AG08396 (cell line): ENCODE results near the gene MIDN.

Experiments
- DNase-seq: peaks from one replicate; pipeline ENCODE4 v3.0.0; 2012; ENCODE audit warnings: low spot score, mixed read lengths

The MIDN gene

DNA sequence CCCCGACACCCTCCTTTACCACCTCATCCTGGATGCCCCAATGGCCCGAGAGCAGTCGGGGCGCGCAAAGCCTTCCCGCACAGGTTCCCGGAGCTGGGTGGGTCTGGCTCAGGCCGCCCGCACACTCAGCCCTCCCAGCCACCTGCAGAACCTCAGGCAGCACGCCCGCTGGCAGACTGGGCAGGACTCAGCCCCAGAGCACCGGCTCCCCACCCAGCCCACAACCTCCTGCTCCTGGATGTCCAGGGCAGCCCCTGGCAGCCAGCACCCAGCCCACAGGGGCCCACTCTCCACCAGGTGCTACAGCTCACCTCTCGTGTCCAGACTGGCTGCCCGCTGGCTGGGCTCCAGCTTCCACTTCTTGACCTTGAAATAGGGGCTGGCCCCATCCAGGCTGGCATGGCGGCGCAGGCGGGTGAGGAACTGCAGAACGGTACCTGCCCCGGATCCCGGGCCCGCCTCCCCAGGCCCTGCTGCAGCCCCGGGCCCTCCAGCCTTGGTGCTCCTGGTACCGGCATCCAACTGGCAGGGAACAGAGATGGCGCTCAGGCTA, 15.2 kb upstream of the MIDN start:
- no peak for DNase-seq

DNA sequence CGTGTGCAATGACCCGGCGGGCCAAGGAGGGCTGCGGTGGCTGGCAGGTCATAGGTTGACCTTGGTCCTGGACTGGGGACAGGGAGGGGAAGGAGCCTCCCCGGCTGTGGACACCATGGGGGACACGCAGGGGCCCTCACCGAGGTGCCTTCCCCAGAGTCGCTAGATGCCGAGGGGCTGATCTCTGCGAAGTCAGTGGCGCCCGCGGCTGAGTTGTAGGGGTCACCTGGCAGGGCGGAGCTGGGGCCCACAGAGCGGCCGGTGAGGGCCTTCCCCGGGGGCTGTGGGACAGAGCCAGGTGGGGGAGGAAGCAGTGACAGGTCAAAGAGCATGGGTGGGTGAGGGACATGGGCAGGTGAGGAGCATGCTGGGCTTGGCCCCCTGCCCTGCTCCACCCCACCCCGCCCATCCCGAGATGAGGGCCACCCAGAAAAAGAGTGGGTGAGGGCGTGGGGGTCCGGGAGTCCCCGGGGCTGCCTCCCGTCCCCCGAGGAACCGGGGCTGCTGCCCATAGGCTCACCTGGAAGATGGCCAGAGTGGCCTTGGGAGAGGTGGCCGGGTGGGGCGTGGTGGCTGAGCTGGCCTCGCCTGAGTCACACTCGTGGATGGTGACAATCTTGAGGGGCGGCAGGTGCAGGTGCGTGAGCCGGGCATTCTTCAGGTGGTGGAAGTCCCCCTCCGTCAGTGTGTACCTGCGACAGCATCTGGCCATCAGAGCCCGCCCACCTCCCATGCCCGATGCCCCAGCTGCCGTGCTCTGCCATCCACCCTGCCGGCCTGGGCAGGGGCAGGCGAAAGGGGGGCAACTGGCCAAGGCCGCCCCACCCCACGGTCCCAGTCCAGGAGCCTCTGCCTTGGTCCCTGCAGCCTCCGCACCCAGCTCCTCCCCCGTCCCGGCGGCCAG, 14.1 kb upstream of the MIDN start:
- DNase-seq = no peak

DNA sequence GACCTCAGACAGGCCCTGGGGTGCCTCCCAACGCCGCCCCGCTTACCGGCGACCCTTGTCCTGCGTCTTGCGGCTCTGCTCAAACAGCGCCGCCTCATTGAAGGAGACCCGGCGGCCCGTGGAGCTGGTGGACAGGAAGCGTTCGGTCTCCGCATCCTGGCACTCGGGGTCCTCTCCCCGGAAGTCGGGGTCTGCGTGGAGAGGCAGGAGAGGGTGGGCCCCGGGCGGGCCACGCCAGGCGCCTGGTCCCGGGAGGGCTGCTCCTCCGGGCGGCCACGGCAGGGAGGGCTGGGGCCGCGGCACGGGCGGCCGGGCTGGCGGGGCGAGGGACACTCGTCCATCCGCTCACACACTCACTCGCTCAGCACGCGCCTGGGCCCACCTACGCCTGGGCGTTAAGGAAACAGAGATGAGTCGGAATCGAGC, 13.4 kb upstream of the MIDN start:
- DNase-seq = no peak

DNA sequence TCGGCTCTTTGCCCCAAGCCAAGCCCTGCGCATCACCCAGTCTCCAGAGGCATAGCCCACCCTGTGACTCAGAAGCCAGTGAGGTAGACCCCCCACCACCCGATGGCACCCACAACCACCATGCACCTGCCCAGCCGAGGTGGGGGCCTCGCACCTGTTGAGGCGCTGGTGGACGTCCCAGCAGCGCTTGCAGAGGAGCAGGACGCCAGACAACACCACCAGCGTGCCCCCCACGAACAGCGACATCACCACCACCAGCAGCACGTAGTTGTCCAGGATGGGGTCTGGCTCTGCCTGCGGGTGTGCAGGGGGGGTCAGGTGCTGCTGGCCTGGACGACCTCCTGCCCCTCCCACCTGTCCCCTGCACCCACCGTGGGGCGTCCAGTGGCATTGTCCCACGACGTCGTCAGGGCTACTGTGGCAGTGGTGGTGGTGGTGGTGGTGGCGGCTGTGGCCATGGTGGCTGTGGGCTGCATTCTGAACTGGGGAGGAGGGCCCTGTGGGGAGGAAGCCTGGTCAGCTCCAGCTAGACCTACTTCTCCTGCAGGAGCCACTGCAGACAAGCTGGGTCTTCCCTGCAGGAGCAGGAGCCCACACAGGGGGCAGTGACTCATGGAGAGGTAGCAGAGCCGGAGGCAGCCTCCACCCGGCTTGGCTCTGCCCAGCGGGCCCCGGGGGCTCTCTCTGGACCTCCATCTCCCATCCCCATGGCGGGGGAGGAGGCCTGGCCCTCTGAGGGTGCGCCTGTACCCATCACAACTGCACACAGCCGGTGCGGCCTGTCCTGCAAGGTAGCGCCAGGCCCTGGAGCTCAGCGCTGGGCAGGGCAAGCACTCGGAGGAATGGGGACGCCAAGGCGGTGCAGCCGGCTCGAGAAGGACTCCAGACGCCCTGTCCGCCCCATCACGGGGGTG, 12.5 kb upstream of the MIDN start:
- no peak for DNase-seq

DNA sequence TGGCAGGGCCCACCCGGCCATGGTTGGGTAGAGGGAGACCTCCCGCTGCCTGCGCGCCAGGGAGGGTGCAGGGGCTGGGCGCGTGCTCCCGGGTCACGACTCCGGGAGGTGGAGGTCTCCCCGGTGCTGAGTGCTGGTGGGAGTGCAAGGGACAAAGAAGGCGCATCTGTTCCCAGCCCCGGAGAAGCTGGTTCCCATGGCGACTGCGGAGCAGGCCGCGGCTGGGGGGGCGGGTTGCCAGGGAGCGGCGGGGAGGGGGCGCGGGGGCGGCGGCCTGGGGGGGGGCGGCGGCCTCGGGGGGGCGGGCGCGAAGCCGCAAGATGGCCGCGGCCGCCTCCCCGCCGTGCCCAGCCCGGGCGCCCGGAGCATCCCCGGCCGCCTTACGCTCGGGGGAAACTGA, 11.8 kb upstream of the MIDN start:
- DNase-seq = peak; percentile 53

DNA sequence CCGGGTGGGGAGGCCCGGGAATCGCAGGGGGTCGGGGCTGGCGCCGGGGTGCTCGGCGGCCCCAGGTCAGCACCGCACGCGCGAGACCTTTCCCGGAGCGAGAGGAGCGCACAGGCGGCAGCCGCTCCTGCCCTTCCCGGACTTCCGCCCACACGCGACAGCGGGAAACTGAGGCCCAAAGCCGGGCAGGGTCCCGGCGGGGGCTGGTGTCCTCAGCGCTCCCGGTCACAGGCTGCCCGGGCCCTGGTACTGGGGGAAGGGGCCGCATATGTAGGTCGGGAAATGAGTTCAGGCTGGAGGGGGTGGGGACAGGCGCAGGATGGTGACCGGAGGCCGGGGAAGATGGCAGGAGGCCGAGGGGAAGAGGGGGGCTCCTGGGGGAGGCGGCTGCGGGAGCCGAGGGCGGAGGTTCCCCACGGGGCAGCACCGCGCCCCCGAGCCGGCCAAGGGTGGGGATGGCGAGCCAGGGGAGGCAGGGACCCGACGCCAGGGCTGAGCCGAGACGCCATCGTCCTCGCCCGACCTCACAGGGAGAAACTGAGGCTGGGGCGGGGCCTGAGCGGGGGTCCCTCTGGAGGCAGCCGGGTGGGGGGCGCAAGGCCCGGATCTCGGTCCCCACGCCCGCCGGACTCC, 11.2 kb upstream of the MIDN start:
- DNase-seq = peak; percentile 77

DNA sequence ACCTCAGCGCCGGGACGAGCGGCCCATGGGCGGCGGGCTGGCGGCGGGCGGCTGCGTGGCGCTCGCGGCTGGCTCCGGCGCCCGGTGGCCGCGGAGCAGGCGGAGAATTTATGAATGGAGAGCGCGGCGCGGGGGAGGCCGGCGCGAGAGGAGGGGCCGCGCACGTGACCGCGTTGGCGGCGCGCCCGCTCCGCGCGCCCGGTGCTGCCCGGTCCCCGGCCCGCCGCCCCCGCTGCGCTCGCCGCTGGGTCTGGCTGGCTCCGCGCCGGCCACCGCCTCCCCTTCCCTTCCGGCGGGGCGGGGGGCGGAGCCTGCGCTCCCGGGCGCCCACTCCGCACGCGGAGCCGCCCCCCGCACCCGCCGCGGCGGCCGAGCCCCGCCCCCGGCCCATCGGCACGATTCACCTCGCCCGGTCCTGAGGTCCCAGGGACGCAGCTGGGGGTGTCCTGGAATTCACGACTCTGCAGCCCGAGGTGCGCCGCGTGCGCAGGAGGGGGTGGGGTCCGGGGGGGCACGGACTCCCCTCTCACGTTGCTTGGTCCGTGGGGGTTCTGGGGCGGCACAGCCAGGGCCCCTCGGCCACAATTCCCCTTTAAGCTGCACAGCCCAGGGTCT, 10.5 kb upstream of the MIDN start, which contains the start of gene CBARP:
Gene CBARP, minus strand, starts transcription at position 252 of the 615 bp plus-strand sequence. CDS start 1,905 bp downstream, outside the sequence.
- DNase-seq = peak; percentile 75

DNA sequence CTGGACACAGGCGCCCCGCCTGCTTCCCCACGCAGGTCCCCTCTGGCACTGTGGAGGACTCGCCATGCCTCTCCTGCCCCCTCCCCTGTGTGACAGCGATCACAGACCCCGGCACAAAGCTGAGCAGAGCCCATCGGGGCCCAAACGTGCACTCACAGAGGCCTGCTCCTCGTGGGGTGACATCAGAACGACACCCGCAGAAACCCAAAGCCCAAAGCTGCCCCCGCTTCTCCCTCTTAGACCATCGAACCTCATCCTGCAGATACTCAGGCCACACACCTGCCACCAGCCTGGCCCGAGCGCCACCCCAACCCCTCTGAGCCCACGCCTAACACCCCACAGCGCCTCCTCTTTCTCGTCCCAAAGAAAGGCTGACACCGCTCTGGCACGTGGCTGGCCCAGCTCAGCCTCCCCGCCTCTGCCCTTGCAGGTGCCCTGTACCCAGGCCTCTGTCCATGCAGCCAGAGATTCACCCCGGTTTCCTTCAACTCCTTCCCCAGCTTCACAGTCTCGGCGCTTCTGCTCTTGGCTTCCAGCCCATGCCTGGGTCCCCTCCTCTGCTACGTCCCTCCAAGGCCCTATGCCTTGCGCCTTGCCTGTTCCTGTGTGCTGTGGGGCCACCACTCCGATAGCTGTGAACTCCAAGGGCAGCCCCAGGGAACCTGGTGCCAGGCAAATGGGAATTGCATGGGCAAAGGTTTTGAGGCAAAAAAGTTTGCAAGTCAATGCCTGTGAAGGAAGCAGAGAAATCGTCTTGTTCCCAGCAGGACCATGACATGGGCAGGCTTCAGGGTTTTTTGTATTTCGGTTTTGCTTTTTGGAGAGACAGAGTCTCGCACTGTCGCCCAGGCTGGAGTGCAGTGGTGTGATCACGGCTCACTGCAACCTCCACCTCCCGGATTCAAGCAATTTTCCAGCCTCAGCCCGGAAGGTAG, 9.7 kb upstream of the MIDN start:
- DNase-seq = no peak

DNA sequence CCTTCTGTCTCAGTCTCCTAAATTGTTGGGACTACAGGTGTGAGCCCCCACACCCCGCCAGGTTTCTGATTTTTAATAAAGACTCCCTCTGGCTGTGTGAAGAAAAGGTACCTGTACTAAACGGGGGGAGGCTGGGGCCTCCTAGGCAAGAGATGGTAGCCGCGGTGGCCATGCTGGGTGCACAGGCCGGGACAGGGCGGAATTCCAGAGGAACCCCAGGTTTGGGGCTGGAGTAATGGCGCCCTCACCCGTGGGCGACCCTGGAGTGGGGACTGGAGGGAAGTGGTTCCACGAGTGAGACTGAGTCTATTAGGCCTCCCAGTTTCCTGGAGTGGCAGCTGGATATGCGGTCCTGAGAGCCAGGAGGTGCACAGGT, 9.0 kb upstream of the MIDN start:
- no peak for DNase-seq

DNA sequence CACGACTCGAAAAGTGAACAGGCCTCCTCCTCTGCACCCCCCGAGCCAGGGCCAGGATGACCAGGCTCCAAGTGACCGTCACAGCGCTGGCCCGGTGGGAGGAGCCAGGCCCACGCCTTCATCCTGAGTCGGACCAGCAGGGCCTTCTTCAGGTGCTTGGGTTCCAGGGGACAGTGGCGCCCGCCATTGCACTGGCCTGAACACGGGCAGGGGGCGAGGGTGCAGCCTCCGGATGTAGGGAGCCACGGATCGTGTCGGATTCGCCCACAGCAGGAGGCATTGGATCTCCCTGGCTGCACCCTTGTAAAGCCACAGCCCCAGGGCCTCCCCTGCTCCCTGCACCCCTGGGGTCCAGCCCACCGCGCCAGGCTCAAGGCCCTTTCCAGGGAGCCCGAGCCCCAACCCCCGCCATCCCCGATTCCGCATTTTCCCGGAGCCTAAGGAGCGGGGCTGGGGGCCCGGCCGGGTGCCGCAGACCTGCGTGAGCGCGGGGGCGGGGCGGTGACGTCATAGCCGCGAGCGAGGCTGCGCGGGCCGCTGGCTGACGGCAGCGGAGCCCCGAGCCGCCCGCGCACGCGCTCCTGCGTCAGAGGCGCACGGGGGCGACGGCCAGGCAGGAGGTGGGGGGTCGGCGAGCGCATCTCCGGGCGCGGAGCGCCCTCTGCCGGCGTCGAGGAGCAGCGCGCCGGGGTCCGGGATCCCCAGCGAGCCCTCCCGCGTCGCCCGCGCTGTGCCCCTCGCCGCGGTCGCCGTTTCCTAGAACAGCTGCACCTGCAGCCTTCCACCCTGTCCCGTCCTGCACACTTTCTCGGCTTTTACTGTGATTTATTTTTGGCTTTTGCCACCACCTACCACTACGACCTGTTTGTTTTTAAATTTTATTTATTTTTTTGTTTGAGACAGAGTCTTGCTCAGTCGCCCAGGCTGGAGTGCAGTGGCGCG, 8.3 kb upstream of the MIDN start:
- DNase-seq = peak; percentile 100

DNA sequence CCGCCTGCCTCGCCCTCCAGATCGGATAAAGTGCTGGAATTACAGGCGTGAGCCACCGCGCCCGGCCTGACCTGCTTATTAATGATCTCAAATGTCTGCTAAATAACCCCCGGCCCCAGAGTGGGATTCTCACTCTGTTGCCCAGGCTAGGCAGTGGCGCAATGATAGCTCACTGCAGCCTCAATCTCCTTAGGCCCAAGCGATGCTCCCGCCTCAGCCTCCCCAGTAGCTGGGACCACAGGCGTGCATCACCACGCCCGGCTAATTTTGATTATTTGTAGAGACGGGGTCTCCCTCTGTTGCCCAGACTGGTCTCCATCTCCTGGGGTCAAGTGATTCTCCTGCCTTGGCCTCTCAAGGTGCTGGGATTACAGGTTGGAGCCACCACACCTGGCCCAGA, 7.5 kb upstream of the MIDN start:
- DNase-seq = no peak

DNA sequence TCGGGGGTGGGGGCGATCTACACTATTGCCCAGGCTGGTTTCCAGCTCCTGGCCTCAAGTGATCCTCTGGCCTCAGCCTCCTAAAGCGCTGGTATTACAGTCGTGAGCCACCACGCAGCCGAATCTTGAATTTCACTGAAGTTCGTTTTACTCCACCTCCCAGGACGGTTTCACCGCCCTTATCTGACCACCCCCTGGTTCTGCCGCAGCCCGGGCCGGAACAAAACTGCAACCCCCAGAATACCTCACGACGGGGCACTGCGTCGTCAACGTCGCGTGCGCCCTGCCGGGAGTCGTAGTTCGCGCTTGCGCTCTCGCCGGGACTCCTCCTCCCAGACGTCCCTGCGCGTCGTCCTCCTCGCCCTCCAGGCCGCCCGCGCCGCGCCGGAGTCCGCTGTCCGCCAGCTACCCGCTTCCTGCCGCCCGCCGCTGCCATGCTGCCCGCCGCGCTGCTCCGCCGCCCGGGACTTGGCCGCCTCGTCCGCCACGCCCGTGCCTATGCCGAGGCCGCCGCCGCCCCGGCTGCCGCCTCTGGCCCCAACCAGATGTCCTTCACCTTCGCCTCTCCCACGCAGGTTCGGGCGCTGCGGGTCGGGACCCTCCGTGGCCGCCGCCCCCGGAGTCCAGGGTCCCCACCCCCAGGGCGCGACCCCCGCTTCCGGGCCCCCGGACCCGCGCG, 6.8 kb upstream of the MIDN start, which contains the start of gene ATP5F1D:
Gene ATP5F1D, plus strand, starts transcription at position 335 of the 679 bp plus-strand sequence. Its CDS starts 100 bp downstream, at position 435.
- DNase-seq = peak; percentile 98

DNA sequence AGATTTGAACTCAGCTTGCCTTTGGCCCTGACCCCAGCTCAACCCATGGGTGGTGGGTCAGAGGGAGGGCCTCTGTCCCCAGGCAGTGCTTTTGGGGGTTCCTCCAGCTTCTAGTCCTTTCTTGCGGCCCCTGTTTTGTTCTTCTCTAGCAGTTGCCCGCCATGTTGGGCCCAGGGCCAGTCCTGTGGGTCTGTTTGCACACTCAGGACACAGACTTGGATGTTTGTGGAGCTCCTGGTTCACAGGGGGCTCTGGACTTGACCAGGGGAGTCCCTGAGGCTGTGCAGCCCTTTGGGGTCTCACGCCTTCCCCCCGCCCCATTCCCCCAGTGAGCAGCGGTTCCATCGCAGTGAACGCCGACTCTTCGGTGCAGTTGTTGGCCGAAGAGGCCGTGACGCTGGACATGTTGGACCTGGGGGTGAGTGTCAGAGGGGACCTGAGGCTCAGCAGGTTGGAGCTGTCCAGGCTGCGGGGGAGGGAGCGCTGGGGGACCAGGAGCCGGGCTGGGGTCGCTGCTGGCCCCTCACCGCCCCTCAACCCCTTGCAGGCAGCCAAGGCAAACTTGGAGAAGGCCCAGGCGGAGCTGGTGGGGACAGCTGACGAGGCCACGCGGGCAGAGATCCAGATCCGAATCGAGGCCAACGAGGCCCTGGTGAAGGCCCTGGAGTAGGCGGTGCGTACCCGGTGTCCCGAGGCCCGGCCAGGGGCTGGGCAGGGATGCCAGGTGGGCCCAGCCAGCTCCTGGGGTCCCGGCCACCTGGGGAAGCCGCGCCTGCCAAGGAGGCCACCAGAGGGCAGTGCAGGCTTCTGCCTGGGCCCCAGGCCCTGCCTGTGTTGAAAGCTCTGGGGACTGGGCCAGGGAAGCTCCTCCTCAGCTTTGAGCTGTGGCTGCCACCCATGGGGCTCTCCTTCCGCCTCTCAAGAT, 4.4 kb upstream of the MIDN start:
- peak; percentile 91 for DNase-seq

DNA sequence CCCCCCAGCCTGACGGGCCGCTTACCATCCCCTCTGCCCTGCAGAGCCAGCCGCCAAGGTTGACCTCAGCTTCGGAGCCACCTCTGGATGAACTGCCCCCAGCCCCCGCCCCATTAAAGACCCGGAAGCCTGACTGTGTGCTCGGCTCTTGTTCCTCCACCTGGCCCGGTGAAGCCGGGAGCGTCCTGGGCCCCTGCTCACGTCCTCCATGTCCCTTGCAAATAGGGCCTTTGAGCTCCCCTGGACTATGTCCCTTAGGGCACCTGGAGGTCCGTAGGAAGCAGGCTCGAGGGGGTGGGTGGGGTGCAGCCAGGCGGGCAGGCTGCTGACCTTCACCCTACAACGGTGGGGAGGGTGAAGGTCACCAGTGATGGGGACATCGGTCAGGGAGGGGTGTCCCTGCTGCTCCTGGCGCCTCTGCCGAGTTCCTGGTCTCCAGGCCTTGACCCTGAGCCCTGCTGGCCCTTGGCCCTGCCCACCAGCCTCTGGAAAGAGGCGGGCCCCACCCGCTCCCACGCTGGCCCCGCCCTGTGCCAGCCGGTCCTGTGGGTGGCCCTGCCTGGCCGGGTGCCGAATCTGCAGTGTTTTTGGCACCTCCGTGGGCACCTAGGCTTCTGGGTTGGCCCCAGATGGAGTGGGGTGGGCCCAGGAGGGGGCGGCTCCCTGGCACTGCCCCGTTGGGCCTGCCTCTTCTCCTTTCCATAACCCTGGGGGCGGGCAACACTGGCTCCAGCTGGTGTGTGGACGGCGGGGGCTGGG, 3.5 kb upstream of the MIDN start:
- no peak for DNase-seq

DNA sequence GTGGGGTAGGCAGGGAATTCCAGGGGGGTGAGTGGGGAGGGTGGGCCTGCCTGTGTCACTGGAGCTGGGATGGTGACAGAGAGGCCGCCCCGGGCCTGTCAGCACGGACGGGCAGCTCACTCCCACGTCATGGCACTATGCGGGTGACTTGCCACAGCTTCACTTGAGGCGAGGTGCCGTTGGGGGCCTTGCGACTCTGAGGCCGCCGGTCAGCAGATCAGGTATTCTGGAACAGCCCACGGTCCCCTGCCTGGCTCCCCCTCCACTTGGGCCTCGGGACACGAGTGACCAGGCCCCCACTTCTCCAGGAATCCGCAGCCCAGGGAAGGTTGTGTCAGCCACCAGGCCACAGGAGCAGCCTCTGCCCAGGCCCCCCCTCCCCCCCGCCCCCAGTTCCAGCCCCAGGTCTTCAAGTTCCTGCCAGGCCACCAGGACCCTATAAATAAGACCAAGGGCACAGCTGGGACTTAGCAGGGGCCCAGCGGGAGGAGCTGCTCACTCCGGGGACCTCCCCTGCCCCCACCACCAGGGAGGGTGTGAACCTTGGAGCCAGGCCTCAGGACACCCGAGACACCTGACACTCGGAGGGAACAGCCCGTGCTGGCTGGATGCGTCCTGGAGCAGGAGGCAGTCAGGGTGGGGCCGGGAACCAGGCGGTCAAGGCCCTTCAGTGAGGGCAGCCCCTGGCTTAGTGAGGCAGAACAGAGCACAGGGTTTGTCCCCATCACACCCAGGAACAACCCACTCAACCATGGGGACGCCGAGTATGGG, 2.7 kb upstream of the MIDN start:
- DNase-seq = no peak
